Medulla oblongata (tissue), 1 donor: ENCODE measurements around the gene IRS1.

Experiments used
- DNase-seq: peaks from one replicate; pipeline ENCODE4 v3.0.0-alpha.2; 2015; ENCODE audit errors: extremely low spot score

IRS1 gene

DNA sequence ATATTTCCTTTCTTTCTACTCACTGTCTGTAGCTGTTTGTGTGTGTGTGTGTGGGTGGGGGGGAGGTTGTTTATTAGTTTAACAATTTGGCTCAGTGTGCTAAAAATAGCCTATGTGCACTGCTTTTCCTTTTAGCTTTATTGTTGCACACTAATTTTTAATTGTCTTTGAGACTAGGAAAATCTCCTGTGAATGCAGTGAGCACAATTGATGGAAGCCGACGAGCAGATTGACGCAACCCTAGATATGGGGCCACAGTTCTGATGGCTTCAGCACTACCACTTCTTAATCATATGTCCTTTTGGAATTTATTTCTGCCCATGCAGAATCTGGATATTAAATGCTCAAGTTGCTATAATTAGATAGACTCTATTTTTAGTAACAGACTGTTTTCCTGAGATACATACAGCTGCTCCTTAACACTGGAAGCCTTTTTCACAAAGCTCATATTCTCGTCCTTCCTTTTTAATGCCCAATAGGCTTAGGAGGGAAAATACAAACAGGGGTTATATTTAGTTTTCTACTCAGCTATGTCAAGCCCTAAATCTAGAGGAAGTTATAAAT, 109.1 kb downstream of the IRS1 start:
- no peak for DNase-seq

DNA sequence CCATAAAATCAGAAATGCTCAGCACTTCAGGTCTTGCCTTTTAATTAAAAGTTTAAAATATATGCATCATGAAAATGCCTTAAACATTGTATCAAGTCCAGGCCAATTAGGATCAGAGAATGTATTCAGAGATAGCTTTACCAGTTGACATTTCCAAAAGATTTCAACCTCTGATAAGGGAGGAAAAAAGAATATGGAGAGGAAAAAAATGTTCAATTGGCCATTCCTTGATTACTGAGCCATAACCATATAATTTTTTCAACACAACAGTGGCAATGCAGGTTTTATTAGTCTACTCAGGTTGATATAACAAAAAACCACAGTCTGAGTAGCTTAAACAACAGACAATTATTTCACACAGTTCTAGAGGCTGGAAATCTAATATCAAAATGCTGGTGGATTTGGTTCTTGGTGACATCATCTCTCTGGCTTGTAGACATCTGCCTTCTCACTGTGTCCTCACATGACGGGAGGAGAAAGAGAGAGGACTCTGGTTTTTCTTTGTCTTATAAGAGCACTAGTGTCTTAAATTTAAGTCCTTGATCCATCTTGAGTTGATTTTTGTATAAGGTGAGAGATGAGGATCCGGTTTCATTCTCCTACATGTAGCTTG, 111.9 kb downstream of the IRS1 start:
- no peak for DNase-seq

DNA sequence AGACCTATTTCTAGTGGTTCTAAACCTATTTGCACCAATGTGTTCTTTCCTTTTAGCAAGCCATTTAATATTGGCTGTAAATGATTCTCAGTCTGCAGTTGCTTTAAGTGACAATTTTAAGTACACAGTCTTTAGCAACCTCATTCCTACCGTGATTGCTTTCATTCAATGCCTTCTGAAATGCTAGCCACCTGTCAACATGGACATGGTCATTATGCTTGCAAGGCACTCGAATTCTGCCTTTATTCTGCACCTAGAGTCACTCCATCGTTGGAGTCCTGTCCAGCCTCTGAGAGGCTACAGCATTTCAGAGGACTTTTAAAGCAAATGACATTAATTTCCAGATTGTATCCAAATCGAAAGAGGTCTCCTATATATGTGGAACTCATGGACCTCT, 115.1 kb downstream of the IRS1 start:
- no peak for DNase-seq

DNA sequence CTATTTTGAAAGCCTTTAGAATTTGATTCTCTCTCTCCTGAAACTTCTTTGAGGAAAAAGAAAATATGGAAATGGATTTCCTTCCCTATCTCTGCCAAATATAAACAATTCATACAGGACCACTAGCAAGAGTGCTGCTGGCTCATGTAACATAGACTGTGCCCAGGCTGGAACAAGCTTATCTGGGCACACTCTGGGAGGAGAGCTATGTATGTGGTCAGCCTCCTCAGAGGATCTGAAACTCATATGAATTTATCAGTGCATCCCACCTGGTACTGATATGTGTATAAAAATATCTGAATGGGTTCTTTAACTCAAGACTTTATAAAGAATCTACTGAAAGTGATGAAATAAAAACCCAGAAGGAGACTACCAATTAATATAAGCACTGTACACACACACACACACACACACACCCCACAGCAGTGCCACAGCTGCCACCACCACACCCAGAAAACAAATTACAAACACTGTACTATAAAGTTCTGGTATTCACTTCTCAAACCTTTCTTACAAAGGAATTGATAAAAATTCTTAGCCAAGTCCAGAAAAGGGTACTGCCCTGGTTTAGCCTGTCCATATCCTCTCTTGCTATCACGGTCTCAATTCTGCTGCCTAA, 115.6 kb downstream of the IRS1 start:
- DNase-seq = no peak

DNA sequence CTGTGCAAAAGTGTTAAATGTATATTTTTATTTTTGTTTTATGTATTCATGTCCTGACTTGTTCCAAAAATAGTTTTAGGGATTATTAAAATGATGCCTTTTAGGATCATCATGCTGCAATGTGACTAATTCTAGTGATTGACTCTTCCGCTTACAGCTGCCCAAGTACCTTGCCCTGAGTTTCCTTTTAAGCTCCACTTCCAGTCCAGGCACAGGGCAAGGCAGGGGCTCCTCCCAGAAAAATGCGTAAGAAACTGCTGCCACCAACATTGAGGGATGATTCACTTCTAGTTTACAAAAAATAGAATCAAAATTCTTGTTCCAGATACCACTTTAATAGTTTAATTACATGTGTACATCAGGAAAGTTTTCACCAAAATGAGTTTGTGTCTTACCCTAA, 116.4 kb downstream of the IRS1 start:
- no peak for DNase-seq
